ENCODE measurements around the gene FOXN4.

DNA sequence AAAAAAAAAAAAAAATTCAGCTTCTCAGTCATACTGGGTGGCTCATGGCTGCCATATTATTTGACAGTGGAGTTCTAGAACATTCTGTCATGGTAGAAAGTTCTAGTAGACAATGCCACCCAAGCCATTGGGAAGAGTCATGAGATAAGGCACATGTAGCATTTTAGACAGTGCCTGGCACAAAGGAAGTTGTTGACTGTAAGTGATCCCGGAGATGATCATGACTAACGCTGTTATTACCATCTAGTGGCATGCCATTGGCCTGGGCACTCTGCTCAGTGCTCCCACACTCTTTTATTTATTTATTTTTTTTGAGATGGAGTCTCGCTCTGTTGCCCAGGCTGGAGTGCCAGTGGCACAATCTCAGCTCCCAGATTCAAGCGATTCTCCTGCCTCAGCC lies 80.4 kb downstream of the FOXN4 start:
- TF ChIP-seq, protein P1, sequence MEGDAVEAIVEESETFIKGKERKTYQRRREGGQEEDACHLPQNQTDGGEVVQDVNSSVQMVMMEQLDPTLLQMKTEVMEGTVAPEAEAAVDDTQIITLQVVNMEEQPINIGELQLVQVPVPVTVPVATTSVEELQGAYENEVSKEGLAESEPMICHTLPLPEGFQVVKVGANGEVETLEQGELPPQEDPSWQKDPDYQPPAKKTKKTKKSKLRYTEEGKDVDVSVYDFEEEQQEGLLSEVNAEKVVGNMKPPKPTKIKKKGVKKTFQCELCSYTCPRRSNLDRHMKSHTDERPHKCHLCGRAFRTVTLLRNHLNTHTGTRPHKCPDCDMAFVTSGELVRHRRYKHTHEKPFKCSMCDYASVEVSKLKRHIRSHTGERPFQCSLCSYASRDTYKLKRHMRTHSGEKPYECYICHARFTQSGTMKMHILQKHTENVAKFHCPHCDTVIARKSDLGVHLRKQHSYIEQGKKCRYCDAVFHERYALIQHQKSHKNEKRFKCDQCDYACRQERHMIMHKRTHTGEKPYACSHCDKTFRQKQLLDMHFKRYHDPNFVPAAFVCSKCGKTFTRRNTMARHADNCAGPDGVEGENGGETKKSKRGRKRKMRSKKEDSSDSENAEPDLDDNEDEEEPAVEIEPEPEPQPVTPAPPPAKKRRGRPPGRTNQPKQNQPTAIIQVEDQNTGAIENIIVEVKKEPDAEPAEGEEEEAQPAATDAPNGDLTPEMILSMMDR (IDR thresholded peaks at IDR 0.05 in 8 of 11, conservative IDR thresholded peaks at IDR 0.05 in 3 of 11): no peak
- no peak for TF ChIP-seq POLR2A (IDR thresholded peaks at IDR 0.05)

Measured in spleen (tissue), 7 donors.